PC-9 (cell line): ENCODE data around the gene MPND. TPM values are rescaled to one million over a fixed set of nuclear protein-coding genes. Genes with fewer than 3 reads are reported as not detected.

Experiments
- BruUV-seq: library from RNA; stranded (reverse); fragments of 400-500 nt; replicated peaks from 2 replicates; lab custom pipeline; 2021; lab: Mats Ljungman, UMichigan
- CTCF ChIA-PET: fragments of 300-600 bp; sonication (Branson Sonifier 250); formaldehyde crosslinking; loops from one replicate; lab custom pipeline; 2022; ENCODE audit warnings: antibody characterized with exemption; lab: Charles Lee
- POLR2A ChIA-PET: fragments of 300-600 bp; sonication (Branson Sonifier 250); formaldehyde crosslinking; loops from one replicate; lab custom pipeline; 2022; ENCODE audit warnings: antibody characterized with exemption; ENCODE audit not compliant: unreplicated experiment; lab: Charles Lee
- DNase-seq, 2 experiments: peaks; one replicate each; pipeline versions ENCODE4 v3.0.0 to v3.0.0-alpha.2; 2015 to 2022; ENCODE audit warnings: mixed read lengths in 1 of 2
- H2AFZ ChIP-seq: fragments of 200-600 bp; sonication (generic); 2 replicates; pipeline ENCODE4 v1.8.1; 2017; ENCODE audit warnings: antibody characterized with exemption
- H3F3A ChIP-seq: fragments of 200-600 bp; sonication (generic); 2 replicates; pipeline ENCODE4 v1.8.1; 2017; ENCODE audit warnings: antibody characterized with exemption, mild to moderate bottlenecking, low read depth; ENCODE audit not compliant: insufficient read depth
- H3K27ac ChIP-seq: fragments of 200-600 bp; sonication (generic); 2 replicates; pipeline ENCODE4 v1.6.1; 2016; ENCODE audit warnings: mixed run types
- H3K27me3 ChIP-seq: fragments of 200-600 bp; sonication (generic); 2 replicates; pipeline ENCODE4 v1.6.1; 2016; ENCODE audit warnings: low read depth, mixed run types; ENCODE audit not compliant: insufficient read depth
- H3K36me3 ChIP-seq: fragments of 200-600 bp; sonication (generic); 2 replicates; pipeline ENCODE4 v1.6.1; 2016; ENCODE audit warnings: low read depth, mixed run types
- H3K4me1 ChIP-seq: fragments of 200-600 bp; sonication (generic); replicated peaks from 2 replicates; pipeline ENCODE4 v1.6.1; 2016; ENCODE audit warnings: mixed run types; ENCODE audit not compliant: insufficient read depth
- H3K4me2 ChIP-seq: fragments of 200-600 bp; sonication (generic); 2 replicates; pipeline ENCODE4 v1.6.1; 2017; ENCODE audit warnings: mixed run types
- H3K4me3 ChIP-seq: fragments of 200-600 bp; sonication (generic); 2 replicates; pipeline ENCODE4 v1.6.1; 2016; ENCODE audit warnings: mixed run types
- H3K79me2 ChIP-seq: fragments of 200-600 bp; sonication (generic); 2 replicates; pipeline ENCODE4 v1.6.1; 2017; ENCODE audit warnings: low read depth, mixed run types
- H3K9me2 ChIP-seq: fragments of 200-600 bp; sonication (generic); 2 replicates; pipeline ENCODE4 v1.8.1; 2017; ENCODE audit warnings: mild to moderate bottlenecking; ENCODE audit not compliant: insufficient read depth
- H3K9me3 ChIP-seq: fragments of 200-600 bp; sonication (generic); 2 replicates; pipeline ENCODE4 v1.8.1; 2016; ENCODE audit warnings: low read depth; ENCODE audit not compliant: insufficient read depth
- H4K20me1 ChIP-seq: fragments of 200-600 bp; sonication (generic); 2 replicates; pipeline ENCODE4 v1.8.1; 2017; ENCODE audit not compliant: insufficient read depth
- CTCF ChIP-seq: fragments of 200-600 bp; sonication (generic); conservative IDR thresholded peaks from 2 replicates; pipeline ENCODE4 v1.6.1; 2017; ENCODE audit warnings: mixed run types, antibody characterized with exemption, mild to moderate bottlenecking, moderate library complexity
- EZH2 ChIP-seq: fragments of 200-600 bp; sonication (generic); IDR thresholded peaks from 2 replicates; pipeline ENCODE4 v1.8.0; 2017; ENCODE audit warnings: antibody characterized with exemption, low read depth
- intact Hi-C: fragments of 100-400 bp; cut with micrococcal nuclease; formaldehyde crosslinking; loops from one replicate; pipeline ENCODE4 v1.10.0; 2022; ENCODE audit not compliant: unreplicated experiment
- total RNA-seq: library from RNA; stranded (reverse); gene quantifications from 2 replicates; pipeline ENCODE4 v1.2.3, GENCODE V29; 2021

Gene MPND
- total RNA-seq, 1 experiment from 2014 or later = 12.6 TPM

GRCh38 chr19:4365341-4365740, 22.0 kb downstream of the MPND start:
- ChIA-PET POLR2A (interaction anchor here (0.6 kb wide), 1 partner anchor 37 kb away, joined by 7 read pairs; the partner anchor contains the start of gene CHAF1A), CTCF (no interaction called here)
- no peak for TF ChIP-seq EZH2
- Histone ChIP-seq H2AFZ (no peak overlapping the region), H3K9me3 (no peaks in the 10 kb centered on the region), H3K4me1 (no peaks in the 10 kb centered on the region), H3K27ac (no peak overlapping the region), H3K4me3 (no peak overlapping the region), H3K27me3 (no peaks in the 10 kb centered on the region), H3F3A (no peaks in the 10 kb centered on the region), H3K9me2 (no peaks in the 10 kb centered on the region), H3K4me2 (no peak overlapping the region), H4K20me1 (no peaks in the 10 kb centered on the region), H3K79me2 (no peaks in the 10 kb centered on the region), H3K36me3 (no peaks in the 10 kb centered on the region)
- intact Hi-C loops = no loop called here
- BruUV-seq = no TSS peak
- no peak for DNase-seq

- BruUV-seq = no TSS peak
- intact Hi-C loops = no loop called here
Measured at GRCh38 chr19:4365791-4366665, 22.7 kb downstream of the MPND start.

GRCh38 chr19:4366666-4367335, 23.4 kb downstream of the MPND start:
- no peaks in the 10 kb centered on the region for H3K27me3 ChIP-seq
- DNase-seq = no peak
- no peak overlapping the region for H3K4me2 ChIP-seq
- intact Hi-C loops = no loop called here
- POLR2A ChIA-PET = no interaction called here
- H3F3A ChIP-seq = no peaks in the 10 kb centered on the region
- no peaks in the 10 kb centered on the region for H3K79me2 ChIP-seq
- H3K4me3 ChIP-seq = no peak overlapping the region
- no peak overlapping the region for H2AFZ ChIP-seq
- BruUV-seq = no TSS peak
- H3K27ac ChIP-seq = no peak overlapping the region
- no peaks in the 10 kb centered on the region for H3K36me3 ChIP-seq
- CTCF ChIA-PET = no interaction called here
- no peak for TF ChIP-seq CTCF
- no peak for TF ChIP-seq EZH2
- no peaks in the 10 kb centered on the region for H4K20me1 ChIP-seq
- H3K4me1 ChIP-seq = no peaks in the 10 kb centered on the region
- H3K9me3 ChIP-seq = no peaks in the 10 kb centered on the region
- no peaks in the 10 kb centered on the region for H3K9me2 ChIP-seq

More at GRCh38 chr19:4365791-4366665, 22.7 kb downstream of the MPND start:
- H2AFZ ChIP-seq = no peak overlapping the region
- no peak for DNase-seq
- H3K36me3 ChIP-seq = no peaks in the 10 kb centered on the region
- no peaks in the 10 kb centered on the region for H3K27me3 ChIP-seq
- no peak overlapping the region for H3K4me3 ChIP-seq
- H3K4me1 ChIP-seq = no peaks in the 10 kb centered on the region
- TF ChIP-seq CTCF = no peak
- TF ChIP-seq EZH2 = no peak
- no peaks in the 10 kb centered on the region for H4K20me1 ChIP-seq
- H3F3A ChIP-seq = no peaks in the 10 kb centered on the region
- H3K79me2 ChIP-seq = no peaks in the 10 kb centered on the region
- POLR2A ChIA-PET = interaction anchor here (0.6 kb wide), 1 partner anchor 36 kb away, joined by 7 read pairs; the partner anchor contains the start of gene CHAF1A
- CTCF ChIA-PET = no interaction called here
- H3K9me3 ChIP-seq = no peaks in the 10 kb centered on the region
- H3K9me2 ChIP-seq = no peaks in the 10 kb centered on the region
- no peak overlapping the region for H3K4me2 ChIP-seq
- no peak overlapping the region for H3K27ac ChIP-seq
